SK-N-SH (cell line): ENCODE data around the gene SLC6A13. TPM values are rescaled to one million over a fixed set of nuclear protein-coding genes. Genes with fewer than 3 reads are reported as not detected.

ENCODE experiments used
- CTCF ChIA-PET: fragments of 300-600, 350-600 bp; formaldehyde crosslinking; extraction: SDS; loops from one replicate; lab custom pipeline; 2021; lab: Yijun Ruan, JAX
- POLR2A ChIA-PET: fragments of 350-600 bp; sonication (Branson Sonifier 250); formaldehyde crosslinking; extraction: SDS; loops from one replicate; lab custom pipeline; 2020; ENCODE audit warnings: antibody characterized with exemption, inconsistent platforms; lab: Yijun Ruan, JAX
- DNase-seq: peaks from one replicate; pipeline ENCODE4 v3.0.0; 2012
- H2AFZ ChIP-seq: fragments of 200-600 bp; sonication (generic); 2 replicates; pipeline ENCODE4 v1.8.1; 2016; ENCODE audit warnings: antibody characterized with exemption, mild to moderate bottlenecking, low read depth
- H3F3A ChIP-seq: fragments of 200-600 bp; sonication (generic); replicated peaks from 2 replicates; pipeline ENCODE3; 2016; ENCODE audit warnings: antibody characterized with exemption, mild to moderate bottlenecking; ENCODE audit not compliant: insufficient read depth
- H3K27ac ChIP-seq, 2 experiments: fragments of 200-500 bp in 1 of 2; fragments of 200-600 bp in 1 of 2; sonication (Bioruptor generic) in 1 of 2; sonication (generic), shearing (Covaris generic) in 1 of 2; 2 replicates each; pipeline versions ENCODE4 v1.5.1 to v1.6.1; 2014 to 2016; ENCODE audit warnings: low read depth in 2 of 2, inconsistent platforms in 1 of 2, low read length in 1 of 2, mild to moderate bottlenecking in 1 of 2, mixed read lengths in 1 of 2
- H3K27me3 ChIP-seq: fragments of 200-600 bp; sonication (generic), shearing (Covaris generic); 2 replicates; pipeline ENCODE4 v1.6.1; 2016; ENCODE audit warnings: mixed run types; ENCODE audit not compliant: insufficient read depth
- H3K36me3 ChIP-seq, 2 experiments: fragments of 200-500 bp in 1 of 2; fragments of 200-600 bp in 1 of 2; sonication (Bioruptor generic) in 1 of 2; sonication (generic) in 1 of 2; replicated peaks in 1 of 2; 2 replicates each; pipeline versions ENCODE3 to v1.5.1; 2014 to 2016; ENCODE audit warnings: low read length in 1 of 2, mild to moderate bottlenecking in 1 of 2; ENCODE audit not compliant: insufficient read depth in 2 of 2, control insufficient read depth in 1 of 2
- H3K4me1 ChIP-seq, 2 experiments: fragments of 200-500 bp in 1 of 2; fragments of 200-600 bp in 1 of 2; sonication (Bioruptor generic) in 1 of 2; sonication (generic), shearing (Covaris generic) in 1 of 2; 2 replicates each; pipeline versions ENCODE4 v1.5.1 to v1.6.1; 2014 to 2016; ENCODE audit warnings: low read depth in 1 of 2, low read length in 1 of 2, mixed run types in 1 of 2; ENCODE audit not compliant: insufficient read depth in 2 of 2, control insufficient read depth in 1 of 2
- H3K4me2 ChIP-seq: fragments of 200-600 bp; sonication (generic), shearing (Covaris generic); 2 replicates; pipeline ENCODE4 v1.6.1; 2017; ENCODE audit warnings: mixed run types
- H3K4me3 ChIP-seq, 2 experiments: fragments of 200-500 bp in 1 of 2; fragments of 200-600 bp in 1 of 2; sonication (Bioruptor generic) in 1 of 2; sonication (generic), shearing (Covaris generic) in 1 of 2; 2 replicates each; pipeline versions ENCODE4 v1.5.1 to v1.8.1; 2014 to 2016; ENCODE audit warnings: low read depth in 2 of 2, inconsistent platforms in 1 of 2, low read length in 1 of 2, mild to moderate bottlenecking in 1 of 2, mixed read lengths in 1 of 2, moderate library complexity in 1 of 2
- H3K79me2 ChIP-seq: fragments of 200-600 bp; sonication (generic); 2 replicates; pipeline ENCODE4 v1.8.1; 2017; ENCODE audit warnings: mild to moderate bottlenecking; ENCODE audit not compliant: insufficient read depth
- H3K9ac ChIP-seq: fragments of 200-600 bp; sonication (generic); 2 replicates; pipeline ENCODE4 v1.6.1; 2017; ENCODE audit warnings: mixed run types
- H3K9me2 ChIP-seq: fragments of 200-600 bp; sonication (generic); 2 replicates; pipeline ENCODE4 v1.6.1; 2017; ENCODE audit warnings: mixed run types
- H3K9me3 ChIP-seq: fragments of 200-600 bp; sonication (generic); 2 replicates; pipeline ENCODE4 v1.6.1; 2017; ENCODE audit warnings: mixed run types, mild to moderate bottlenecking, moderate library complexity
- H4K20me1 ChIP-seq: fragments of 200-600 bp; sonication (generic); 2 replicates; pipeline ENCODE4 v1.6.1; 2017; ENCODE audit warnings: mild to moderate bottlenecking, mixed run types; ENCODE audit not compliant: insufficient read depth
- ELF1 ChIP-seq: IDR thresholded peaks from 2 replicates; pipeline ENCODE4 v1.4.0; 2012
- EP300 ChIP-seq, 2 experiments: IDR thresholded peaks; 2 replicates each; pipeline versions ENCODE4 v1.4.0 to v1.6.1; 2012; ENCODE audit warnings: borderline replicate concordance in 1 of 2, low read depth in 1 of 2, low read length in 1 of 2
- EZH2phosphoT487 ChIP-seq: fragments of 200-600 bp; sonication (generic); IDR thresholded peaks from 2 replicates; pipeline ENCODE4 v1.6.1; 2017; ENCODE audit warnings: low read depth, mixed run types, mild to moderate bottlenecking, antibody characterized with exemption, moderate library complexity, borderline replicate concordance
- FOXM1 ChIP-seq: IDR thresholded peaks from 2 replicates; pipeline ENCODE4 v1.4.0; 2012; ENCODE audit warnings: low read depth, mild to moderate bottlenecking
- GABPA ChIP-seq: IDR thresholded peaks from 2 replicates; pipeline ENCODE4 v1.4.0; 2012; ENCODE audit warnings: low read depth, mild to moderate bottlenecking
- GATA2 ChIP-seq: sonication (generic); formaldehyde crosslinking; IDR thresholded peaks from 2 replicates; pipeline ENCODE4 v1.5.0; 2020; ENCODE audit warnings: mild to moderate bottlenecking, missing genetic modification reagents
- JUND ChIP-seq: IDR thresholded peaks from 2 replicates; pipeline ENCODE4 v1.4.0; 2012
- NFIC ChIP-seq: IDR thresholded peaks from 2 replicates; pipeline ENCODE4 v1.4.0; 2012; ENCODE audit warnings: borderline replicate concordance
- PBX3 ChIP-seq: IDR thresholded peaks from 2 replicates; pipeline ENCODE4; 2012
- YY1 ChIP-seq: IDR thresholded peaks from 2 replicates; pipeline ENCODE4 v1.4.0; 2012; ENCODE audit warnings: low read depth, mild to moderate bottlenecking
- WGBS: methylation state at CpG from one replicate; pipeline ENCODE4 v1.1.6; 2017; ENCODE audit warnings: low lambda C conversion rate; 5-methylcytosine and 5-hydroxymethylcytosine counted together
- polyA plus RNA-seq, 3 experiments: library from polyadenylated mRNA; depleted of rRNA; stranded (reverse); fragments of >200 nt; gene quantifications; 2 replicates each; pipeline ENCODE4 v1.2.3, GENCODE V29; 2012
- TF ChIP-seq, protein P1 (sequence below): IDR thresholded peaks from 2 replicates; pipeline ENCODE4 v1.6.1; 2012; ENCODE audit warnings: mild to moderate bottlenecking, low read depth, low read length, moderate library complexity

Gene SLC6A13
- polyA plus RNA-seq, 1 of the 3 experiments (the other 2 are of a cell fraction), result 0.05 TPM

GRCh38 chr12:241266-241665 is 21.4 kb downstream of the SLC6A13 start:
- POLR2A ChIA-PET, result no interaction called here
- no peak for DNase-seq

DNA sequence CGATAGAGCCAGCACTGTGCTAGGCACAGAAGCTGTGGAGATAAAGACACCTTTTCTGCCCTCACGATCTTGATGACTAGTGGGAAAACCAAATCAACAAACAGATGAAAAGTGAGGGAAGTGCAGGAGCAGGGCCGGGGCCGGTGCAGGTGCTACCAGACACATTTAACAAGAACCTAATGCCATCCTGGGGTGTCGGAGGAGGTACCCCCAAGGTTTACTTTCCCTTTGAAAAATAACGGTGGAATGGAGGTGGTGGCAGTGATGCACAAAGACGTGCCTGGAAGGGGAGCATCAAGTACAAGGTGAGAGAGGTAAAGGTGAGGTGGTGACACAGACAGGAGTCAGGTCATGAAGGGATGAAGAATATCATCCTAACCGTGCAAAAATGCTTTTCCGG is 22.1 kb downstream of the SLC6A13 start:
- H3K4me3 ChIP-seq, result no peak overlapping the region
- H3F3A ChIP-seq, result no peaks in the 10 kb centered on the region
- no peak overlapping the region for H3K9ac ChIP-seq
- no peaks in the 10 kb centered on the region for H3K4me1 ChIP-seq
- TF ChIP-seq EP300 (IDR thresholded peaks at IDR 0.05; ENCODE audit: borderline replicate concordance in 1 of 2, low read depth in 1 of 2, low read length in 1 of 2), result no peak
- TF ChIP-seq YY1, result no peak
- no peak for TF ChIP-seq NFIC
- no peak for TF ChIP-seq GATA2
- TF ChIP-seq, protein P1, sequence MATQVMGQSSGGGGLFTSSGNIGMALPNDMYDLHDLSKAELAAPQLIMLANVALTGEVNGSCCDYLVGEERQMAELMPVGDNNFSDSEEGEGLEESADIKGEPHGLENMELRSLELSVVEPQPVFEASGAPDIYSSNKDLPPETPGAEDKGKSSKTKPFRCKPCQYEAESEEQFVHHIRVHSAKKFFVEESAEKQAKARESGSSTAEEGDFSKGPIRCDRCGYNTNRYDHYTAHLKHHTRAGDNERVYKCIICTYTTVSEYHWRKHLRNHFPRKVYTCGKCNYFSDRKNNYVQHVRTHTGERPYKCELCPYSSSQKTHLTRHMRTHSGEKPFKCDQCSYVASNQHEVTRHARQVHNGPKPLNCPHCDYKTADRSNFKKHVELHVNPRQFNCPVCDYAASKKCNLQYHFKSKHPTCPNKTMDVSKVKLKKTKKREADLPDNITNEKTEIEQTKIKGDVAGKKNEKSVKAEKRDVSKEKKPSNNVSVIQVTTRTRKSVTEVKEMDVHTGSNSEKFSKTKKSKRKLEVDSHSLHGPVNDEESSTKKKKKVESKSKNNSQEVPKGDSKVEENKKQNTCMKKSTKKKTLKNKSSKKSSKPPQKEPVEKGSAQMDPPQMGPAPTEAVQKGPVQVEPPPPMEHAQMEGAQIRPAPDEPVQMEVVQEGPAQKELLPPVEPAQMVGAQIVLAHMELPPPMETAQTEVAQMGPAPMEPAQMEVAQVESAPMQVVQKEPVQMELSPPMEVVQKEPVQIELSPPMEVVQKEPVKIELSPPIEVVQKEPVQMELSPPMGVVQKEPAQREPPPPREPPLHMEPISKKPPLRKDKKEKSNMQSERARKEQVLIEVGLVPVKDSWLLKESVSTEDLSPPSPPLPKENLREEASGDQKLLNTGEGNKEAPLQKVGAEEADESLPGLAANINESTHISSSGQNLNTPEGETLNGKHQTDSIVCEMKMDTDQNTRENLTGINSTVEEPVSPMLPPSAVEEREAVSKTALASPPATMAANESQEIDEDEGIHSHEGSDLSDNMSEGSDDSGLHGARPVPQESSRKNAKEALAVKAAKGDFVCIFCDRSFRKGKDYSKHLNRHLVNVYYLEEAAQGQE, result no peak
- no peak for TF ChIP-seq JUND
- no peak for DNase-seq
- CTCF ChIA-PET, result interaction anchor here (1.2 kb wide), 1 partner anchor 37 kb away, joined by 3 read pairs; no protein-coding TSS in a partner anchor
- H3K9me3 ChIP-seq, result no peaks in the 10 kb centered on the region
- no peaks in the 10 kb centered on the region for H3K79me2 ChIP-seq
- POLR2A ChIA-PET, result no interaction called here
- H3K27me3 ChIP-seq, result no peaks in the 10 kb centered on the region
- H3K9me2 ChIP-seq, result no peaks in the 10 kb centered on the region
- 67% methylated on average over 9 of the region's 9 CpGs for WGBS
- no peak overlapping the region for H3K4me2 ChIP-seq
- H2AFZ ChIP-seq, result no peak overlapping the region
- H3K27ac ChIP-seq, result no peak overlapping the region
- no peaks in the 10 kb centered on the region for H3K36me3 ChIP-seq
- no peaks in the 10 kb centered on the region for H4K20me1 ChIP-seq

More at GRCh38 chr12:241266-241665, 21.4 kb downstream of the SLC6A13 start:
- no peak overlapping the region for H3K27ac ChIP-seq
- WGBS, result 83% methylated on average over 9 of the region's 9 CpGs
- H3K9ac ChIP-seq, result no peak overlapping the region
- no peaks in the 10 kb centered on the region for H3K27me3 ChIP-seq
- no peak overlapping the region for H3K4me3 ChIP-seq
- TF ChIP-seq GABPA, result no peak
- TF ChIP-seq FOXM1, result no peak
- TF ChIP-seq EZH2phosphoT487, result no peak
- TF ChIP-seq ELF1, result no peak
- TF ChIP-seq PBX3, result no peak
- TF ChIP-seq NFIC, result no peak
- no peaks in the 10 kb centered on the region for H3K4me1 ChIP-seq
- H3K9me3 ChIP-seq, result no peaks in the 10 kb centered on the region
- H2AFZ ChIP-seq, result no peak overlapping the region
- CTCF ChIA-PET, result no interaction called here
- H3F3A ChIP-seq, result no peaks in the 10 kb centered on the region
- H3K79me2 ChIP-seq, result no peaks in the 10 kb centered on the region
- H3K4me2 ChIP-seq, result no peak overlapping the region
- no peaks in the 10 kb centered on the region for H3K36me3 ChIP-seq
- H3K9me2 ChIP-seq, result no peaks in the 10 kb centered on the region
- H4K20me1 ChIP-seq, result no peaks in the 10 kb centered on the region
